Measurements from ENCODE around the gene INO80.

DNA sequence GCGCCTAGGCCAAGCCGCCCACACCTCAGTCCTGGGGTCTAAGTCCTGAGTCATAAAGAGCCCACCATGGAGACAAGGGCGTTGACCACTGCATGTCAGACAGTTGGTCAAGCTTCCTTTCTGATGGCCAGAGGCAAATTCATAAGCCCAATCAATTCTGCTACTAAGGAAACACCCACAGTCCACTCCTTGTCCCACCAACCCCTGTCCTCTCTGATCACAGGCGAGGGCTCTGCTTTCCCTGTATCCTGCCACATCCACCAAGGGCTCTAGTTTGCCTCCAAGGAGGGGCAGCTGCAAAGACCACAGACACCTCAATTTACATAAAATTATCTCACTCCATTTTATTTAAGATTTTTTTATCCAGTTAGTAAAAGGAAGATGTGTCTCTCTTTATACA lies 137.5 kb downstream of the INO80 start:
- no peak for TF ChIP-seq POLR2A (IDR thresholded peaks at IDR 0.05; ENCODE audit: low read depth)
- TF ChIP-seq, protein P1, sequence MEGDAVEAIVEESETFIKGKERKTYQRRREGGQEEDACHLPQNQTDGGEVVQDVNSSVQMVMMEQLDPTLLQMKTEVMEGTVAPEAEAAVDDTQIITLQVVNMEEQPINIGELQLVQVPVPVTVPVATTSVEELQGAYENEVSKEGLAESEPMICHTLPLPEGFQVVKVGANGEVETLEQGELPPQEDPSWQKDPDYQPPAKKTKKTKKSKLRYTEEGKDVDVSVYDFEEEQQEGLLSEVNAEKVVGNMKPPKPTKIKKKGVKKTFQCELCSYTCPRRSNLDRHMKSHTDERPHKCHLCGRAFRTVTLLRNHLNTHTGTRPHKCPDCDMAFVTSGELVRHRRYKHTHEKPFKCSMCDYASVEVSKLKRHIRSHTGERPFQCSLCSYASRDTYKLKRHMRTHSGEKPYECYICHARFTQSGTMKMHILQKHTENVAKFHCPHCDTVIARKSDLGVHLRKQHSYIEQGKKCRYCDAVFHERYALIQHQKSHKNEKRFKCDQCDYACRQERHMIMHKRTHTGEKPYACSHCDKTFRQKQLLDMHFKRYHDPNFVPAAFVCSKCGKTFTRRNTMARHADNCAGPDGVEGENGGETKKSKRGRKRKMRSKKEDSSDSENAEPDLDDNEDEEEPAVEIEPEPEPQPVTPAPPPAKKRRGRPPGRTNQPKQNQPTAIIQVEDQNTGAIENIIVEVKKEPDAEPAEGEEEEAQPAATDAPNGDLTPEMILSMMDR (IDR thresholded peaks at IDR 0.05): no peak

All from esophagus muscularis mucosa (tissue), 3 donors.